Endothelial cell of umbilical vein (primary cell): ENCODE results near the gene MYCT1.

Experiments used
- FOS ChIP-seq: IDR thresholded peaks from 2 replicates; pipeline ENCODE4 v1.6.1; 2011; ENCODE audit warnings: mild to moderate bottlenecking, low read length, moderate library complexity, borderline replicate concordance; ENCODE audit not compliant: insufficient read depth
- TF ChIP-seq, protein P1 (sequence below), 2 donors: IDR thresholded peaks; 1 replicate in 1 of 2; 2 replicates in 1 of 2; pipeline ENCODE4 v1.5.1; 2011; ENCODE audit warnings: low read length in 2 of 2, mild to moderate bottlenecking in 2 of 2, moderate library complexity in 2 of 2, control low read depth in 1 of 2, inconsistent platforms in 1 of 2, low read depth in 1 of 2; ENCODE audit not compliant: insufficient read depth in 1 of 2; ENCODE audit errors: extremely low read depth in 1 of 2

DNA sequence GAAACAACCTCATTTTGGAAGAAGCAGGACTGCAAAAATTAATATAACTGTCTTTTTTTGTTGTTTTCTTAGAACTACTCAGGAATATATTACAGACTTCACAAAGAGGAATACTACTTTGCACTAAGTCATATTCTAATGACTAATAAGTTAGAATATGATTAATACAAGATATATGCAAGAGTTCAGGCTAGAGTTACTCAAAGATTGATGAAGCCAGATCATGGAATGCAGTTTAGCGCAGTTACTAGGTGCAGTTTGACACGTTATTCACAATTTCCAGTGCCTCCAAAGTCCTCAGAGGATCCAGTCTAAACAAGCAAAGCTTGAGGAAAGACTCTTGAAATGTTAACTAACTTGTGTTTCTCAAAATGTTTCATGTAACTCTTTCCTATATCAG is 1.2 kb upstream of the MYCT1 start:
- TF ChIP-seq FOS = peak; percentile 70
- TF ChIP-seq, protein P1, sequence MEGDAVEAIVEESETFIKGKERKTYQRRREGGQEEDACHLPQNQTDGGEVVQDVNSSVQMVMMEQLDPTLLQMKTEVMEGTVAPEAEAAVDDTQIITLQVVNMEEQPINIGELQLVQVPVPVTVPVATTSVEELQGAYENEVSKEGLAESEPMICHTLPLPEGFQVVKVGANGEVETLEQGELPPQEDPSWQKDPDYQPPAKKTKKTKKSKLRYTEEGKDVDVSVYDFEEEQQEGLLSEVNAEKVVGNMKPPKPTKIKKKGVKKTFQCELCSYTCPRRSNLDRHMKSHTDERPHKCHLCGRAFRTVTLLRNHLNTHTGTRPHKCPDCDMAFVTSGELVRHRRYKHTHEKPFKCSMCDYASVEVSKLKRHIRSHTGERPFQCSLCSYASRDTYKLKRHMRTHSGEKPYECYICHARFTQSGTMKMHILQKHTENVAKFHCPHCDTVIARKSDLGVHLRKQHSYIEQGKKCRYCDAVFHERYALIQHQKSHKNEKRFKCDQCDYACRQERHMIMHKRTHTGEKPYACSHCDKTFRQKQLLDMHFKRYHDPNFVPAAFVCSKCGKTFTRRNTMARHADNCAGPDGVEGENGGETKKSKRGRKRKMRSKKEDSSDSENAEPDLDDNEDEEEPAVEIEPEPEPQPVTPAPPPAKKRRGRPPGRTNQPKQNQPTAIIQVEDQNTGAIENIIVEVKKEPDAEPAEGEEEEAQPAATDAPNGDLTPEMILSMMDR (IDR thresholded peaks at IDR 0.05; ENCODE audit: extremely low read depth in 1 of 2, insufficient read depth in 1 of 2, low read depth in 1 of 2, low read length in 2 of 2) = no peak
